HEK293 (cell line): ENCODE measurements around the gene C4orf51.

Source experiments
- CTCF ChIA-PET: fragments of 350-600 bp; formaldehyde crosslinking; extraction: SDS; loops from one replicate; lab custom pipeline; 2021; ENCODE audit warnings: antibody characterized with exemption; lab: Yijun Ruan, JAX
- POLR2A ChIA-PET: fragments of 300-600 bp; formaldehyde crosslinking; extraction: SDS; loops from one replicate; lab custom pipeline; 2020; ENCODE audit warnings: antibody characterized with exemption, inconsistent platforms; lab: Yijun Ruan, JAX
- H3K27ac ChIP-seq: fragments of 200-500 bp; sonication (Bioruptor generic); 2 replicates; pipeline ENCODE4 v1.5.1; 2014; ENCODE audit warnings: low read depth, low read length, control low read depth, inconsistent platforms; ENCODE audit errors: extremely low read depth
- H3K36me3 ChIP-seq, 2 experiments: fragments of 200-500 bp in 1 of 2; sonication (Bioruptor generic) in 1 of 2; 1 replicate in 1 of 2; 2 replicates in 1 of 2; pipeline ENCODE4 v1.5.1; 2014 to 2017; ENCODE audit warnings: inconsistent platforms in 2 of 2, low read length in 2 of 2; ENCODE audit not compliant: control insufficient read depth in 2 of 2, insufficient read depth in 1 of 2
- H3K4me1 ChIP-seq: fragments of 200-500 bp; sonication (Bioruptor generic); 2 replicates; pipeline ENCODE4 v1.5.1; 2014; ENCODE audit warnings: mild to moderate bottlenecking, low read length, inconsistent platforms; ENCODE audit not compliant: control insufficient read depth, insufficient read depth
- H3K4me3 ChIP-seq: 2 replicates; pipeline ENCODE4 v1.5.1; 2011; ENCODE audit warnings: low read depth, mild to moderate bottlenecking, control low read depth, low read length, moderate library complexity
- H3K9me3 ChIP-seq: fragments of 200-500 bp; sonication (Bioruptor generic); 2 replicates; pipeline ENCODE4 v1.5.1; 2014; ENCODE audit warnings: low read depth, low read length, inconsistent platforms; ENCODE audit not compliant: control insufficient read depth, insufficient read depth
- EGR2 ChIP-seq: fragments of 450-650 bp; formaldehyde crosslinking; IDR thresholded peaks from 2 replicates; pipeline ENCODE4 v1.5.1; 2016; ENCODE audit warnings: low read depth, missing biosample characterization, missing genetic modification characterization
- GFI1B ChIP-seq: fragments of 450-650 bp; formaldehyde crosslinking; IDR thresholded peaks from 2 replicates; pipeline ENCODE4 v1.5.1; 2016; ENCODE audit warnings: missing biosample characterization, missing genetic modification characterization
- HOXC10 ChIP-seq: sonication (generic); formaldehyde crosslinking; IDR thresholded peaks from 2 replicates; pipeline ENCODE4 v1.8.1; 2023; ENCODE audit warnings: mild to moderate bottlenecking, missing genetic modification reagents
- HOXD13 ChIP-seq: sonication (generic); formaldehyde crosslinking; IDR thresholded peaks from 2 replicates; pipeline ENCODE4 v1.8.0; 2022; ENCODE audit warnings: missing genetic modification reagents, borderline replicate concordance
- MYNN ChIP-seq: fragments of 450-650 bp; formaldehyde crosslinking; IDR thresholded peaks from 2 replicates; pipeline ENCODE4 v1.5.1; 2016; ENCODE audit warnings: missing biosample characterization, missing genetic modification characterization, borderline replicate concordance
- PRDM4 ChIP-seq: fragments of 450-650 bp; formaldehyde crosslinking; IDR thresholded peaks from 2 replicates; pipeline ENCODE4 v1.5.1; 2017; ENCODE audit warnings: missing biosample characterization, missing genetic modification characterization
- RBAK ChIP-seq: fragments of 450-650 bp; formaldehyde crosslinking; IDR thresholded peaks from 2 replicates; pipeline ENCODE4 v1.5.1; 2016; ENCODE audit warnings: missing biosample characterization, missing genetic modification characterization
- SP3 ChIP-seq: fragments of 450-650 bp; formaldehyde crosslinking; IDR thresholded peaks from 2 replicates; pipeline ENCODE4 v1.5.1; 2016; ENCODE audit warnings: missing biosample characterization, missing genetic modification characterization
- ZBTB48 ChIP-seq: fragments of 450-650 bp; formaldehyde crosslinking; IDR thresholded peaks from 2 replicates; pipeline ENCODE4 v1.5.1; 2016; ENCODE audit warnings: missing biosample characterization, missing genetic modification characterization
- ZNF148 ChIP-seq: fragments of 450-650 bp; formaldehyde crosslinking; IDR thresholded peaks from 2 replicates; pipeline ENCODE4 v1.5.0; 2017; ENCODE audit warnings: missing biosample characterization, missing genetic modification characterization, borderline replicate concordance
- ZNF354C ChIP-seq: fragments of 450-650 bp; formaldehyde crosslinking; IDR thresholded peaks from 2 replicates; pipeline ENCODE4 v1.5.1; 2016; ENCODE audit warnings: missing biosample characterization, missing genetic modification characterization, low read depth, borderline replicate concordance
- ZNF449 ChIP-seq: fragments of 450-650 bp; formaldehyde crosslinking; IDR thresholded peaks from 2 replicates; pipeline ENCODE4 v1.5.1; 2017; ENCODE audit warnings: missing biosample characterization, mild to moderate bottlenecking, missing genetic modification characterization, moderate library complexity
- ZNF48 ChIP-seq: fragments of 450-650 bp; formaldehyde crosslinking; IDR thresholded peaks from 2 replicates; pipeline ENCODE4 v1.5.1; 2016; ENCODE audit warnings: missing biosample characterization, missing genetic modification characterization
- ZNF488 ChIP-seq: fragments of 450-650 bp; formaldehyde crosslinking; IDR thresholded peaks from 2 replicates; pipeline ENCODE4 v1.5.1; 2016; ENCODE audit warnings: missing biosample characterization, missing genetic modification characterization
- ZNF555 ChIP-seq: fragments of 450-650 bp; formaldehyde crosslinking; conservative IDR thresholded peaks from 2 replicates; pipeline ENCODE4 v1.5.1; 2017; ENCODE audit warnings: missing biosample characterization, mild to moderate bottlenecking, missing genetic modification characterization, inconsistent platforms
- ZNF580 ChIP-seq: fragments of 450-650 bp; formaldehyde crosslinking; IDR thresholded peaks from 2 replicates; pipeline ENCODE4 v1.5.1; 2016; ENCODE audit warnings: missing biosample characterization, missing genetic modification characterization
- ZNF600 ChIP-seq: fragments of 450-650 bp; formaldehyde crosslinking; IDR thresholded peaks from 2 replicates; pipeline ENCODE4 v1.5.1; 2016; ENCODE audit warnings: missing biosample characterization, missing genetic modification characterization
- ZNF621 ChIP-seq: fragments of 450-650 bp; formaldehyde crosslinking; IDR thresholded peaks from 2 replicates; pipeline ENCODE4 v1.5.1; 2017; ENCODE audit warnings: missing biosample characterization, missing genetic modification characterization
- ZNF645 ChIP-seq: fragments of 450-650 bp; formaldehyde crosslinking; IDR thresholded peaks from 2 replicates; pipeline ENCODE4; 2016; ENCODE audit warnings: missing biosample characterization, missing genetic modification characterization
- ZNF654 ChIP-seq: fragments of 450-650 bp; formaldehyde crosslinking; IDR thresholded peaks from 2 replicates; pipeline ENCODE4 v1.5.1; 2016; ENCODE audit warnings: low read depth, missing biosample characterization, missing genetic modification characterization
- ZNF830 ChIP-seq: fragments of 450-650 bp; IDR thresholded peaks from 2 replicates; pipeline ENCODE4 v1.5.0; 2018; ENCODE audit warnings: missing biosample characterization, missing genetic modification characterization, low read depth, mild to moderate bottlenecking, moderate library complexity
- ZSCAN23 ChIP-seq: fragments of 450-650 bp; formaldehyde crosslinking; IDR thresholded peaks from 2 replicates; pipeline ENCODE4 v1.5.1; 2016; ENCODE audit warnings: missing biosample characterization, missing genetic modification characterization

The C4orf51 gene

GRCh38 chr4:145722561-145722960 lies 42.6 kb downstream of the C4orf51 start (continued):
- TF ChIP-seq ZNF488 (tag by site-specific recombination) (no peak), ZNF645 (no peak), HOXD13 (no peak), PRDM4 (tag by site-specific recombination) (no peak), ZNF48 (tag by site-specific recombination) (no peak), ZNF654 (tag by site-specific recombination) (no peak), HOXC10 (CRISPR knock-in tag) (no peak), SP3 (tag by site-specific recombination) (no peak), EGR2 (tag by site-specific recombination) (no peak)

- TF ChIP-seq ZNF488 (tag by site-specific recombination): no peak
- no peak for TF ChIP-seq ZNF600
- no peak for TF ChIP-seq EGR2 (tag by site-specific recombination)
- TF ChIP-seq ZSCAN23 (tag by site-specific recombination): no peak
- TF ChIP-seq ZNF148 (tag by site-specific recombination): no peak
- TF ChIP-seq ZBTB48: no peak
- TF ChIP-seq RBAK (tag by site-specific recombination): no peak
- no peak for TF ChIP-seq ZNF830 (tag by site-specific recombination)
- TF ChIP-seq ZNF555 (tag by site-specific recombination): no peak
- no peak for TF ChIP-seq GFI1B (tag by site-specific recombination)
- no peak for TF ChIP-seq ZNF354C
- no peak for TF ChIP-seq ZNF449 (tag by site-specific recombination)
- TF ChIP-seq MYNN (tag by site-specific recombination): no peak
- no peak for TF ChIP-seq ZNF580 (tag by site-specific recombination)
- TF ChIP-seq ZNF621: no peak
- TF ChIP-seq, all 188 proteins: peak for 0
- H3K36me3 ChIP-seq: no peaks in the 10 kb centered on the region
- ChIA-PET POLR2A (no interaction called here), CTCF (no interaction called here)
- no peak overlapping the region for H3K27ac ChIP-seq
- no peaks in the 10 kb centered on the region for H3K9me3 ChIP-seq
- no peak overlapping the region for H3K4me3 ChIP-seq
- H3K4me1 ChIP-seq: no peaks in the 10 kb centered on the region
Measured at GRCh38 chr4:145723336-145723735, 43.4 kb downstream of the C4orf51 start.
